HG02970 (cell line): ENCODE data around the gene TSPAN14.

Experiments used
- ATAC-seq: cut with Tn5 transposase; IDR thresholded peaks from one replicate; pipeline ENCODE4 v1.9.1; 2021; ENCODE audit warnings: mild to moderate bottlenecking, moderate library complexity, moderate number of reproducible peaks; ENCODE audit not compliant: unreplicated experiment, low FRiP score

Gene TSPAN14

GRCh38 chr10:80580638-80581468 is 126.7 kb downstream of the TSPAN14 start:
- no peak for ATAC-seq

DNA sequence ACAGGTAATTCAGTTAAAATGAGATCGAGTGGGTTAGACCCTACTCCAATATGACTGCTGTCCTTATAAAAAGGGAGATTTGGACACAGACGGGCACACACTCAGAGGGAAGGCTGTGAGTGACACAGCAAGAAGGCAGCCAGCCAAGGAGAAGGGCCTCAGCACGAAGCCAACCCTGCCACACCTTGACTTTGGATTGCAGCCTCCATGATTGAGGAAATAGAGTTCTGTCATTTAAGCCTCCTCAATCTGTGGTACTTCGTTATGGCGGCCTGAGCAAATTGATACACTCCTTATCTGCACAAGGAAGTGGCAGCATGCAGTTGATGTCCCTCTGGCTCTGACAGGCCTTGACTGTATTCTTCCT is 127.3 kb downstream of the TSPAN14 start:
- ATAC-seq: no peak

- no peak for ATAC-seq
Observed at GRCh38 chr10:80582286-80582960, 128.3 kb downstream of the TSPAN14 start.
